Mammary epithelial cell (primary cell): ENCODE measurements around the gene KRTAP19-8.

Experiments
- CTCF ChIP-seq, 2 donors: IDR thresholded peaks in 1 of 2; conservative IDR thresholded peaks in 1 of 2; 2 replicates each; pipeline ENCODE4 v1.5.1; 2011 to 2012; ENCODE audit warnings: inconsistent platforms in 2 of 2, low read length in 2 of 2, mild to moderate bottlenecking in 2 of 2, control low read depth in 1 of 2, low read depth in 1 of 2; ENCODE audit not compliant: insufficient read depth in 1 of 2; ENCODE audit errors: extremely low read depth in 1 of 2
- EZH2 ChIP-seq: IDR thresholded peaks from 2 replicates; pipeline ENCODE4 v1.6.1; 2012; ENCODE audit warnings: low read length, inconsistent platforms, borderline replicate concordance

GRCh38 chr21:31084689-31085088 is 46.4 kb upstream of the KRTAP19-8 start:
- no peak for TF ChIP-seq CTCF (conservative IDR thresholded peaks at IDR 0.05 in 1 of 2, IDR thresholded peaks at IDR 0.05 in 1 of 2; ENCODE audit: extremely low read depth in 1 of 2, insufficient read depth in 1 of 2, low read depth in 1 of 2, low read length in 2 of 2)
- TF ChIP-seq EZH2, result no peak
